Thymus (tissue), 11 donors: Measurements from ENCODE around the gene LRRTM4. TPM values are rescaled to one million over a fixed set of nuclear protein-coding genes. Genes with fewer than 3 reads are reported as not detected.

Experiments
- DNase-seq, 9 donors: peaks; one replicate each; pipeline ENCODE4 v3.0.0-alpha.2; 2013; ENCODE audit warnings: low spot score in 9 of 9, low read depth in 6 of 9, missing footprints in 1 of 9
- H3K27ac ChIP-seq, 2 donors: one replicate each; pipeline ENCODE4 v1.5.1; 2013; ENCODE audit warnings: control low read depth in 1 of 2, low read depth in 1 of 2, low read length in 1 of 2, mild to moderate bottlenecking in 1 of 2, moderate library complexity in 1 of 2
- H3K27me3 ChIP-seq, 2 donors: one replicate each; pipeline ENCODE4 v1.5.1; 2013; ENCODE audit warnings: low read length in 1 of 2; ENCODE audit not compliant: control insufficient read depth in 2 of 2, insufficient read depth in 1 of 2
- H3K36me3 ChIP-seq, 2 donors: one replicate each; pipeline ENCODE4 v1.5.1; 2013; ENCODE audit warnings: low read length in 1 of 2, mild to moderate bottlenecking in 1 of 2, moderate library complexity in 1 of 2; ENCODE audit not compliant: control insufficient read depth in 2 of 2, insufficient read depth in 2 of 2
- H3K4me1 ChIP-seq, 2 donors: one replicate each; pipeline ENCODE4 v1.5.1; 2013; ENCODE audit warnings: low read length in 2 of 2; ENCODE audit not compliant: control insufficient read depth in 2 of 2, insufficient read depth in 2 of 2
- H3K4me3 ChIP-seq, 2 donors: one replicate each; pipeline ENCODE4 v1.5.1; 2013; ENCODE audit warnings: low read length in 2 of 2, control low read depth in 1 of 2, mild to moderate bottlenecking in 1 of 2
- H3K9me3 ChIP-seq, 2 donors: one replicate each; pipeline ENCODE4 v1.5.1; 2013; ENCODE audit warnings: low read length in 1 of 2, mild to moderate bottlenecking in 1 of 2; ENCODE audit not compliant: control insufficient read depth in 2 of 2, insufficient read depth in 1 of 2
- WGBS: extraction: QIAGEN DNeasy Blood & Tissue Kit; methylation state at CpG from one replicate; pipeline ENCODE4 v1.1.7; 2013; 5-methylcytosine and 5-hydroxymethylcytosine counted together
- polyA plus RNA-seq: library from polyadenylated mRNA; stranded (reverse); fragments of 200-250 nt; gene quantifications from one replicate; pipeline ENCODE4 v1.2.3, GENCODE V29; 2013
- total RNA-seq: library from RNA; stranded (reverse); fragments of 120-200 nt; gene quantifications from one replicate; pipeline ENCODE4 v1.2.4, GENCODE V29; 2013
- donor health status: healthy.

The LRRTM4 gene
- total and polyA plus RNA-seq, 2 donors, result 0.02 to 0.09 TPM

- no peaks in the 10 kb centered on the region for H3K27me3 ChIP-seq
- WGBS, result 88% methylated on average over 5 of the region's 5 CpGs
- no peaks in the 10 kb centered on the region for H3K36me3 ChIP-seq
- no peak overlapping the region for H3K27ac ChIP-seq
- H3K4me3 ChIP-seq, result no peak overlapping the region
- DNase-seq, result no peak
- H3K9me3 ChIP-seq, result no peaks in the 10 kb centered on the region
- H3K4me1 ChIP-seq, result no peaks in the 10 kb centered on the region
Measured at GRCh38 chr2:77443076-77443475, 79.1 kb downstream of the LRRTM4 start.

DNA sequence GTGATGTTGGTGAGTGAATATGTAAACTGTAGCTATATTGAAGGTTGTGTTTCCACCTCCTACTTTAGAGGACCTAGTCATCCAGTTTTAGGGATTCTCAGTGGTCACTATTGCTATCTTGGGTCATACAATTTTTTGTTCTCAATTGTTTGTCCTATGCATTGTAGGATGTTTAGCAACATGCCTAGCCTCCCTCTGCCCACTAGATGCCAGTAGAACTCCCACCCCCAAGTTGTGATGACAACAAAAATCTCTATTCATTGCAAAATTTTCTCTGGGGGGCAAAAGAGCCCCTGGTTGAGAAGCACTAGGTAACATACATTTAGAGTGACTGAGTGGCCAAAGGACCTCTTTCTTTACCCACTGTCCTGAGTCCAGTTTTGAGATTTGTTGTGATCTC lies 87.3 kb downstream of the LRRTM4 start:
- Histone ChIP-seq H3K27me3 (no peaks in the 10 kb centered on the region), H3K4me1 (no peaks in the 10 kb centered on the region)

GRCh38 chr2:77428946-77429345 lies 93.2 kb downstream of the LRRTM4 start:
- H3K4me1 ChIP-seq, result no peaks in the 10 kb centered on the region
- 93% methylated on average over 4 of the region's 4 CpGs for WGBS

More for the DNA sequence above, 87.3 kb downstream of the LRRTM4 start:
- Histone ChIP-seq H3K36me3 (no peaks in the 10 kb centered on the region), H3K9me3 (no peaks in the 10 kb centered on the region), H3K4me3 (no peak overlapping the region), H3K27ac (no peak overlapping the region)
- DNase-seq, result no peak

DNA sequence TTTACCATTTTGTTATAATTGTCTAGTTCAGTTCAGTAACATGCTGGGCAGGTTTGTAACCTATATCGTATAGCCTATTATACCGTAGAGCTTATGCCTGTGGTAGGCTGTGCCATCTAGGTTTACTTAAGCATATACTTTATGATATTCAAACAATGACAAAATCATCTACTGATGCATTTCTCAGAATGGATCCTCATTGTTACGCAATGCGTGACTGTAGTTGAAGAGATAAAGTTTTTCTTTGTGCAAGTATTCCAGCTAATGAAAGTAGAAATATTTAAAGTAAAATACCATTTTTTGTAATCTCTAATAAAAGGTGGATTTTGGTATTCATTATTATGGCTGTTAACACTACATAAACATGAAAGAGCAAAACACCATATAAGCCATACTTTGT lies 100.2 kb downstream of the LRRTM4 start:
- Histone ChIP-seq H3K4me1 (no peaks in the 10 kb centered on the region), H3K36me3 (no peaks in the 10 kb centered on the region), H3K9me3 (no peaks in the 10 kb centered on the region), H3K4me3 (no peak overlapping the region), H3K27ac (no peak overlapping the region), H3K27me3 (no peaks in the 10 kb centered on the region)
- DNase-seq, result no peak
- 98% methylated on average over 4 of the region's 4 CpGs for WGBS

More at GRCh38 chr2:77428946-77429345, 93.2 kb downstream of the LRRTM4 start:
- H3K27me3 ChIP-seq, result no peaks in the 10 kb centered on the region
- H3K36me3 ChIP-seq, result no peaks in the 10 kb centered on the region
- H3K4me3 ChIP-seq, result no peak overlapping the region
- DNase-seq, result no peak
- H3K27ac ChIP-seq, result no peak overlapping the region
- H3K9me3 ChIP-seq, result no peaks in the 10 kb centered on the region

DNA sequence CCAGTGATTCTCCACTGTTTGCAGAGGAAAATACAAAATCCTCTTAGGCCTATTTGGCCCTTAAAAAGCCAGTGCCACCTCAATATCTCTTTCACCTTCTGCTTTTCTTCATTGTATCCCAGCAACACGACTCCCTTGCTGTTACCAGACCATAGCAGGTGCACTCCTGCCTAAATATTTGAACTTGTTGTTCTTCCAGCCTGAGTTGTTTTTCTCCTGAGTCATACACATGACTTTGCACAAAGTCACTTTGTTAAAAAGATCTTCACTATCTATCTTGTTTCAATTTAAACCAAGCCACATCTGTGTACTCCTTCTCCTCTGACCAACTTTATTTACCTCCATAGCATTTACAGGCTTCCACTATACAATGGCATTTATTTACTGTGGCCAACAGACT lies 103.6 kb downstream of the LRRTM4 start:
- no peak overlapping the region for H3K4me3 ChIP-seq
- DNase-seq, result no peak
- H3K36me3 ChIP-seq, result no peaks in the 10 kb centered on the region
- H3K27ac ChIP-seq, result no peak overlapping the region
- no peaks in the 10 kb centered on the region for H3K4me1 ChIP-seq
- H3K27me3 ChIP-seq, result no peaks in the 10 kb centered on the region
- H3K9me3 ChIP-seq, result no peaks in the 10 kb centered on the region
- 62% methylated on average over 1 of the region's 1 CpG for WGBS

DNA sequence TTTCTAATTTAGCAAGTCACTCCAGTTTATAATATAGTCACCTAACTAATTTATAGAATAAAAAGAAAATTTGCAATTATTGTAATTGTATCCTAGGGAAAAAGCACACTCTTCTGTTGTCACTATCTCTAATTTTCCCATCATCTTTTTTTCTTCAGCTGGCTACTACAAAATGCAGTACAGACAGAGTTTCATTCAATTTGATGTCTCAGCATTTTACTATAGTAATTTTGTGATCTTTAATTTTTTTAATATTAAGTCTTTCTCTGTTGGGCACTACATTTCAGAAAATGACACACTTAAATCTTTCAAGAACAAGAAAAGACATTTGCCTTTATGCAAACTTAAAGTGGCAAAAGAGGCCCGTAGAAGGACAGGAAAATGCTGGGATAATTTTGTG lies 118.0 kb downstream of the LRRTM4 start:
- Histone ChIP-seq H3K9me3 (no peaks in the 10 kb centered on the region), H3K27me3 (no peaks in the 10 kb centered on the region), H3K27ac (no peak overlapping the region), H3K4me1 (no peaks in the 10 kb centered on the region), H3K4me3 (no peak overlapping the region), H3K36me3 (no peaks in the 10 kb centered on the region)
- DNase-seq, result no peak
- 92% methylated on average over 1 of the region's 1 CpG for WGBS

DNA sequence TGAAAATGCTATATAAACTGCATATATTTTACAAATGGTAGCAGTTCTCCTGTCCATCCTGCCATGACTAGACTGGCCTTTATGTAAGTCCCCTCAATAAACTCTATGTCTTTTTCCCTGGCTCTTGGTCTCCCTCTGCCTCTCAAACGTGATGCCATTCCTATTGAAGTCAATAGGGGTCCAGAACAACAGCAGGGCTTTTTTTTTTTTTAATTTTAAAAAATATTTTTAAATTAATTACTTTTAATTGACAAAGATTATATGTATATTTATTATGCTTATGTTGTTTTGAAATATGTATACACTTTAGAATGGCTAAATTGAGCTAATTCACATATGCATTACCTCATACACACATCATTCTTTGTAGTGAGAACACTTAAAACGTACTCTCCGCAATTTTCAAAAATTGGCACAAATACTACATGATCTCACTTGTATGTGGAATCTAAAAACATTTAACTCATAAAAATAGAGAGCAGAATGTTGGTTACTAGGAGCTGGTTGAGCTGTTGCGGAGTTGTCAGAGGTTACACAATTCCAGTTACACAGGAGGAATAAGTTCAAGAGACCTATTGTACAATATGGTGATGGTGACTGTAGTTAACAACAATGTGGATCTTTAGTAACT lies 123.1 kb downstream of the LRRTM4 start:
- no peaks in the 10 kb centered on the region for H3K27me3 ChIP-seq
- H3K36me3 ChIP-seq, result no peaks in the 10 kb centered on the region
- H3K27ac ChIP-seq, result no peak overlapping the region
- H3K4me3 ChIP-seq, result no peak overlapping the region
- H3K4me1 ChIP-seq, result no peaks in the 10 kb centered on the region
- no peak for DNase-seq
- WGBS, result 79% methylated on average over 4 of the region's 4 CpGs
- H3K9me3 ChIP-seq, result no peaks in the 10 kb centered on the region

- Histone ChIP-seq H3K27ac (no peak overlapping the region), H3K4me1 (no peaks in the 10 kb centered on the region), H3K27me3 (no peaks in the 10 kb centered on the region), H3K9me3 (no peaks in the 10 kb centered on the region), H3K4me3 (no peak overlapping the region), H3K36me3 (no peaks in the 10 kb centered on the region)
- DNase-seq, result no peak
- 88% methylated on average over 2 of the region's 2 CpGs for WGBS
Measured at GRCh38 chr2:77397763-77398162, 124.4 kb downstream of the LRRTM4 start.

- Histone ChIP-seq H3K4me3 (no peak overlapping the region), H3K27me3 (no peaks in the 10 kb centered on the region), H3K4me1 (no peaks in the 10 kb centered on the region), H3K36me3 (no peaks in the 10 kb centered on the region), H3K9me3 (no peaks in the 10 kb centered on the region), H3K27ac (no peak overlapping the region)
- no peak for DNase-seq
- WGBS, result 9% methylated on average over 1 of the region's 1 CpG
Measured at GRCh38 chr2:77395011-77395410, 127.2 kb downstream of the LRRTM4 start.

- H3K36me3 ChIP-seq, result no peaks in the 10 kb centered on the region
- no peak overlapping the region for H3K4me3 ChIP-seq
- H3K9me3 ChIP-seq, result no peaks in the 10 kb centered on the region
- DNase-seq, result no peak
- H3K27me3 ChIP-seq, result no peaks in the 10 kb centered on the region
- no peak overlapping the region for H3K27ac ChIP-seq
- H3K4me1 ChIP-seq, result no peaks in the 10 kb centered on the region
Measured at GRCh38 chr2:77391119-77391518, 131.1 kb downstream of the LRRTM4 start.
